ENCODE data around the gene IRF2BP2. TPM values are rescaled to one million over a fixed set of nuclear protein-coding genes. Genes with fewer than 3 reads are reported as not detected.

The IRF2BP2 gene
- total and polyA plus RNA-seq, 4 experiments from 2014 or later = 23.9 to 164 (median 103) TPM

DNA sequence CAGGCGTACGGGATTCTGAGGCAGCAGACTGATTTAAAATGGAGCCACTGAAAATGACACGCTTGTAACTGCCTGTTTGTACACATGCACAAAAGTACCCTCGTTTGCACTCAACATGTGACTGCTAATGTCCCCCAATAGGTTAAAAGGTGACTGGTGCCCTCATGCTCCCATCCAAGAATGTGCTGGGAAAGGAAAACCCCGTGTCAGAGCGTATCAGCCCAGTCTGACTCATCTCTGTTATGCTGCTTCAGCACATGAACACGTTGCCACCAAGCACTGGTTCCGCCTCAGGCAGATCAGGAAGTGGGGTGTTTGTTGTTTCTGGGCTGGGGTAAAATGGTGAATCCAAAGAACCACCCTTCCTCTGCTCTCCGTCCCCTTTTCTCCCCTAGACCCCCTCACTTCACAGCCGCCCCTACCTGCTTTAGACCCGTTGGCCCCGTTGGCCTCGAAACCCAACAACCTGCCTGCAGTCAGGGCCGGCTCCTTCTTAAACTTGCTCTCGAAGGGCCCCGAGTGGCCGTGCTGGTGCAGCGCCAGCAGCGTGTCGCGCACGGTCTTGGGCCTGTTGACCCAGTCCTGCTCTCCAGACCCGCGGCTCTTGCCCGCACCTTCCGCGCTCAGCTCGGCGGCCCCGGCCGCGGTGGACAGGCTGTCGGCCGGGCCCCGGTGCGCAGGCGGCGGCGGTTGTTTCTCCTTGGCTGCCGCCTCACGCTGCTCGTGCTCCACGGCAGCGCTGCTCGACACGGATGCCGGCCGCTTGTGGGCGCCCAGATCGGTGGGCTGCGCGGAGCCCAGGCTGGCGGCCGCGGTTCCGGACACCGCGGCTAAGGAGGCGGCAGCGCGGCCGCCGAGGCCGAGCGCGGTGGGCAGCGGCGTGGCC is 1.7 kb downstream of the IRF2BP2 start:
- peak; percentile 81 to 96 (median 85) for DNase-seq
- Mint-ChIP-seq H3K27ac (peak overlapping the region; percentile 97 to 100 (median 99)), H3K4me3 (peak overlapping the region; percentile 94 to 100 (median 95)), H3K9me3 (peaks cover 0 to 10% (median 0%) of the 10 kb centered on the region in 8 donors), H3K27me3 (peaks cover 0 to 6% of the 10 kb centered on the region in 2 donors), H3K36me3 (peaks cover 41 to 49% of the 10 kb centered on the region in 2 donors), H3K4me1 (peaks cover 38 to 79% (median 54%) of the 10 kb centered on the region in 4 donors)
- peak overlapping the region; percentile 96 for H3K27ac ChIP-seq (ENCODE audit: low read depth, low read length)
- CTCF ChIA-PET (ENCODE audit: partially characterized antibody) = interaction anchor here (1.5 to 6.5 kb wide), 2 partner anchors 9 to 476 kb away, joined by 4 to 78 read pairs; no protein-coding TSS in a partner anchor
- POLR2A ChIA-PET (ENCODE audit: partially characterized antibody) = interaction anchor here (0.5 to 7.8 kb wide), 18 partner anchors 9 to 897 kb away, joined by 3 to 312 read pairs (median 4); partner anchors contain the start of gene COA6
- peaks cover 58% of the 10 kb centered on the region for H3K4me1 ChIP-seq (ENCODE audit: insufficient read depth, low read length)
- H3K9me3 ChIP-seq (ENCODE audit: control insufficient read depth in 1 of 2, low read length in 2 of 2) = no peaks in the 10 kb centered on the region
- intact Hi-C loops (cut with micrococcal nuclease) = no loop called here
- peak overlapping the region; percentile 77 to 92 for H3K4me3 ChIP-seq (ENCODE audit: low read length in 2 of 2)
- H3K36me3 ChIP-seq (ENCODE audit: insufficient read depth, low read length) = peaks cover 25% of the 10 kb centered on the region
- no peaks in the 10 kb centered on the region for H3K27me3 ChIP-seq (ENCODE audit: insufficient read depth, low read length)

DNA sequence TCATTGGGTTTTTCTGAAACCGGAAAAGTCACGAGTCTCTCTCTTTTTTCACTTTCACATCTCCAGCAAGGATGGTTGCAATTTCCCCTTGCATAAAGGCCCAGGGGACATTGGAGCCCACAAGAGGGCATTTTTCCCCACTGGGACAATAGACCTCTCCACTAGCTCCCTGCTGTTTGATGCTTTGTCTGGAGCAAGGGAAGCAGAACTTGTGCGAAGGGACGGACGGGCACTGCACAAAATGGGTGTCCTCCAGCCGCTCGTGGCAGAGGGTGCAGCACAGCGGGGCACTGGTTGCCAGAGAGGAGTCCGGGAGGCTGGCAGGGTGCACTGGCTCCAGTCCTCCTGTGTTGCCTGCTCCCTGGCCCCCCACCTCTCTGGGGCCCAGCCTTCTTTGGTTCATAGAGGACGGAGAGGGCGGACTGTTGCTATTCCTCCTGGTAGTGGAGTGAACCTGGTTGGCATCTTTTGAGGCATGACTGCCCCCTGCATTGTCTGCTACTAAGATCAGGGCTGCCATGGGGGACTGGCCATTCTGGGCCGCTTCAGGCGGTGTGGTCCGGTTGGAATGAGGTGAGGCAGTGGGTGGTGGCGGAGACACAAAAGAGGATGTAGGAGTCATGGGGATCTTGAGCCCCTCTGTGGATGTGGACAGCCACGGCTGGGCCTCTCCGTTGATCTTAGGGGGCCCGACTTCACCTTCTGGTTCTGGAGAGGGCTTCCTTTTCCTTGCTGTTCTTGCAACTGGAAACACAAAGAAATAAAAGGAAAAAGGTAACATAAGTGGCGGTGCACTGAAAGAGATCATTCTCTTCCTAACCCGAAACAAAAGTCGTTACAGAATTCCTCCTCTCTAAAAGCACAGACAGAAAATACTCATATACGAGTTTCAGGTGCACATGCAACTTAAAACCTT is 2.6 kb downstream of the IRF2BP2 start:
- H3K27ac ChIP-seq (ENCODE audit: low read depth, low read length) = peak overlapping the region; percentile 96
- ChIA-PET CTCF (ENCODE audit: partially characterized antibody) (interaction anchor here (1.1 to 4.1 kb wide), 2 partner anchors 10 to 118 kb away, joined by 3 to 18 read pairs; no protein-coding TSS in a partner anchor), POLR2A (ENCODE audit: partially characterized antibody) (interaction anchor here (1.2 to 10.8 kb wide), 7 partner anchors 117 to 371 kb away, joined by 3 to 272 read pairs (median 6); no protein-coding TSS in a partner anchor)
- peaks cover 0 to 6% of the 10 kb centered on the region in 2 donors for H3K27me3 Mint-ChIP-seq
- no peaks in the 10 kb centered on the region for H3K9me3 ChIP-seq (ENCODE audit: control insufficient read depth in 1 of 2, low read length in 2 of 2)
- peaks cover 36 to 79% (median 53%) of the 10 kb centered on the region in 4 donors for H3K4me1 Mint-ChIP-seq
- peak overlapping the region; percentile 94 to 100 (median 95) for H3K4me3 Mint-ChIP-seq
- H3K4me3 ChIP-seq (ENCODE audit: low read length in 2 of 2) = peak overlapping the region; percentile 77 to 92
- peak overlapping the region; percentile 97 to 100 (median 99) for H3K27ac Mint-ChIP-seq
- intact Hi-C loops (cut with micrococcal nuclease) = no loop called here
- H3K36me3 ChIP-seq (ENCODE audit: insufficient read depth, low read length) = peaks cover 27% of the 10 kb centered on the region
- DNase-seq = peak in 4 of 5 donors; percentile 35 to 53 (median 40)
- no peaks in the 10 kb centered on the region for H3K27me3 ChIP-seq (ENCODE audit: insufficient read depth, low read length)
- H3K4me1 ChIP-seq (ENCODE audit: insufficient read depth, low read length) = peaks cover 58% of the 10 kb centered on the region
- peaks cover 0 to 10% (median 0%) of the 10 kb centered on the region in 8 donors for H3K9me3 Mint-ChIP-seq
- H3K36me3 Mint-ChIP-seq = peaks cover 45 to 56% of the 10 kb centered on the region in 2 donors

- Mint-ChIP-seq H3K4me3 (peak overlapping the region; percentile 94 to 100 (median 95)), H3K4me1 (peaks cover 33 to 79% (median 53%) of the 10 kb centered on the region in 4 donors), H3K36me3 (peaks cover 45 to 61% of the 10 kb centered on the region in 2 donors), H3K27ac (peak overlapping the region; percentile 96 to 100 (median 99)), H3K27me3 (peaks cover 0 to 6% of the 10 kb centered on the region in 2 donors), H3K9me3 (peaks cover 0 to 10% (median 0%) of the 10 kb centered on the region in 8 donors)
- peak overlapping the region; percentile 96 for H3K27ac ChIP-seq (ENCODE audit: low read depth, low read length)
- no peaks in the 10 kb centered on the region for H3K9me3 ChIP-seq (ENCODE audit: control insufficient read depth in 1 of 2, low read length in 2 of 2)
- H3K36me3 ChIP-seq (ENCODE audit: insufficient read depth, low read length) = peaks cover 28% of the 10 kb centered on the region
- ChIA-PET CTCF (ENCODE audit: partially characterized antibody) (interaction anchor here (1.1 to 4.1 kb wide), 2 partner anchors 9 to 118 kb away, joined by 3 to 18 read pairs; no protein-coding TSS in a partner anchor), POLR2A (ENCODE audit: partially characterized antibody) (interaction anchor here (0.7 to 10.8 kb wide), 9 partner anchors 9 to 371 kb away, joined by 3 to 146 read pairs (median 3); partner anchors contain the start of gene COA6)
- H3K4me3 ChIP-seq (ENCODE audit: low read length in 2 of 2) = peak overlapping the region; percentile 77 to 92
- intact Hi-C loops (cut with micrococcal nuclease) = no loop called here
- peaks cover 58% of the 10 kb centered on the region for H3K4me1 ChIP-seq (ENCODE audit: insufficient read depth, low read length)
- H3K27me3 ChIP-seq (ENCODE audit: insufficient read depth, low read length) = no peaks in the 10 kb centered on the region
- DNase-seq = no peak
Observed at GRCh38 chr1:234606784-234607108, 3.2 kb downstream of the IRF2BP2 start.

DNA sequence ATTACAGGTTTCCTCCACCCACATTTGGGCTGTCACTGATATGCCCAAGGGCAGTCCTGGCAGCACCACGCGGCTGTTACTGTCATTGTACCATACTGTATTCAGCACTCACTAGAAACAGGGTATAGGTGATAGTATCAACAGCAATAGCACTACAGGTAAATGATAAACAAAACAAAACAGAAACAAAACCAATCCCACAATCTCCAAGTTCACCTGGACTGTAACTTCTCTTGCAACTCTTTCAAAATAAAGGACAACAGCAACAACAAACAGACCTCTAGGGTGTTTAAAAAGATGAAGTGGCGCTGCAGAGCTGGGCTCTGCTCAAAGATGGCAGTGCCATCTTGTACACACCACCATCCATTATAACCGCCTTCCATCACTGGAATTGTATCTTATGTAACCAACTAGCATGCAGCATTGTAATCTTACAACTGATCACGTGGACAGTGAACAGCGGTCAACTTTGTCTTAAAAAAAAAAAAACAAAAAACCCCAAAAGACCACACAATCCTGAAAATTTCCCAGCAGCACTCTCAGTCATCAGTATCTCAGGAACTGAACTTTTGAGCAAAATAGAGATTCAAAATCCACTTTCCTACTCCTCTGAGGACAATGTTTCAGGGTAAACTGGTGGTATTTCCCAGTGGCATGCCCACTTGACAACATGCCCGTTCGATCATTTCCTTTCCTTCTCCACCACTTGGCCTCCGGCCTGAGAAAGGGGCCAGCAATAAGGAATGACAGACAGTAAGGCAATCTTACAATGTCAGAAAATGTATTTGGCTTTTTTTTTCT is 3.8 kb downstream of the IRF2BP2 start:
- intact Hi-C loops (cut with micrococcal nuclease) = no loop called here
- peaks cover 32 to 79% (median 53%) of the 10 kb centered on the region in 4 donors for H3K4me1 Mint-ChIP-seq
- H3K9me3 Mint-ChIP-seq = peaks cover 0 to 10% (median 0%) of the 10 kb centered on the region in 8 donors
- POLR2A ChIA-PET (ENCODE audit: partially characterized antibody) = interaction anchor here (0.7 to 10.8 kb wide), 12 partner anchors 7 to 372 kb away, joined by 3 to 146 read pairs (median 4); partner anchors contain the start of gene COA6
- peak overlapping the region; percentile 77 to 92 for H3K4me3 ChIP-seq (ENCODE audit: low read length in 2 of 2)
- H3K36me3 ChIP-seq (ENCODE audit: insufficient read depth, low read length) = peaks cover 28% of the 10 kb centered on the region
- CTCF ChIA-PET (ENCODE audit: partially characterized antibody) = interaction anchor here (1.1 to 4.1 kb wide), 2 partner anchors 8 to 119 kb away, joined by 3 to 18 read pairs; no protein-coding TSS in a partner anchor
- H3K27me3 ChIP-seq (ENCODE audit: insufficient read depth, low read length) = no peaks in the 10 kb centered on the region
- H3K27ac ChIP-seq (ENCODE audit: low read depth, low read length) = peak overlapping the region; percentile 96
- no peaks in the 10 kb centered on the region for H3K9me3 ChIP-seq (ENCODE audit: control insufficient read depth in 1 of 2, low read length in 2 of 2)
- H3K4me1 ChIP-seq (ENCODE audit: insufficient read depth, low read length) = peaks cover 58% of the 10 kb centered on the region
- peak overlapping the region; percentile 94 to 100 (median 95) for H3K4me3 Mint-ChIP-seq
- H3K27ac Mint-ChIP-seq = peak overlapping the region; percentile 96 to 100 (median 99)
- H3K36me3 Mint-ChIP-seq = peaks cover 45 to 63% of the 10 kb centered on the region in 2 donors
- peaks cover 0 to 6% of the 10 kb centered on the region in 2 donors for H3K27me3 Mint-ChIP-seq
- DNase-seq = peak; percentile 59 to 77 (median 64)

GRCh38 chr1:234605399-234605982 is 4.5 kb downstream of the IRF2BP2 start:
- peak overlapping the region; percentile 96 to 100 (median 99) for H3K27ac Mint-ChIP-seq
- Histone ChIP-seq H3K4me3 (ENCODE audit: low read length in 2 of 2) (peak overlapping the region; percentile 77 to 92), H3K9me3 (ENCODE audit: control insufficient read depth in 1 of 2, low read length in 2 of 2) (no peaks in the 10 kb centered on the region), H3K4me1 (ENCODE audit: insufficient read depth, low read length) (peaks cover 65% of the 10 kb centered on the region), H3K36me3 (ENCODE audit: insufficient read depth, low read length) (peaks cover 28% of the 10 kb centered on the region), H3K27ac (ENCODE audit: low read depth, low read length) (peak overlapping the region; percentile 96), H3K27me3 (ENCODE audit: insufficient read depth, low read length) (no peaks in the 10 kb centered on the region)
- H3K4me1 Mint-ChIP-seq = peaks cover 39 to 84% (median 58%) of the 10 kb centered on the region in 4 donors
- CTCF ChIA-PET (ENCODE audit: partially characterized antibody) = interaction anchor here (0.8 to 10.7 kb wide), 6 partner anchors 8 to 478 kb away, joined by 3 to 141 read pairs (median 11); no protein-coding TSS in a partner anchor
- POLR2A ChIA-PET (ENCODE audit: partially characterized antibody) = interaction anchor here (1.0 to 10.8 kb wide), 11 partner anchors 7 to 470 kb away, joined by 3 to 146 read pairs (median 4); no protein-coding TSS in a partner anchor
- peaks cover 45 to 61% of the 10 kb centered on the region in 2 donors for H3K36me3 Mint-ChIP-seq
- H3K9me3 Mint-ChIP-seq = peaks cover 0 to 9% (median 0%) of the 10 kb centered on the region in 8 donors
- DNase-seq = no peak
- H3K4me3 Mint-ChIP-seq = peak overlapping the region; percentile 94 to 100 (median 95)
- peaks cover 0 to 6% of the 10 kb centered on the region in 2 donors for H3K27me3 Mint-ChIP-seq
- intact Hi-C loops (cut with micrococcal nuclease) = no loop called here

Measured in CD4-positive, alpha-beta memory T cell (primary cell).